Neutrophil (primary cell): Measurements from ENCODE around the gene SCP2.

ENCODE experiments used
- H3K27ac ChIP-seq: fragments of 200-600 bp; sonication (generic); 2 replicates; pipeline ENCODE4 v1.5.1; 2016; ENCODE audit warnings: mild to moderate bottlenecking, moderate library complexity
- H3K27me3 ChIP-seq: fragments of 200-600 bp; sonication (generic); 2 replicates; pipeline ENCODE4 v1.6.0; 2016; ENCODE audit warnings: mild to moderate bottlenecking
- H3K36me3 ChIP-seq: fragments of 200-600 bp; sonication (generic); 2 replicates; pipeline ENCODE4 v1.5.1; 2017
- H3K4me1 ChIP-seq, 2 experiments: fragments of 200-600 bp in 1 of 2; sonication (generic) in 1 of 2; 1 replicate in 1 of 2; 2 replicates in 1 of 2; pipeline versions ENCODE4 v1.5.1 to v1.6.1; 2013 to 2016; ENCODE audit warnings: low read depth in 1 of 2, low read length in 1 of 2, mild to moderate bottlenecking in 1 of 2, moderate library complexity in 1 of 2; ENCODE audit not compliant: control insufficient read depth in 1 of 2, insufficient read depth in 1 of 2
- H3K4me3 ChIP-seq, 2 experiments: fragments of 200-600 bp in 1 of 2; sonication (generic) in 1 of 2; 1 replicate in 1 of 2; 2 replicates in 1 of 2; pipeline ENCODE4 v1.5.1; 2013 to 2016; ENCODE audit warnings: low read depth in 1 of 2, low read length in 1 of 2, mild to moderate bottlenecking in 1 of 2, moderate library complexity in 1 of 2
- H3K9me3 ChIP-seq: fragments of 200-600 bp; sonication (generic); 2 replicates; pipeline ENCODE4 v1.5.1; 2016
- TF ChIP-seq, protein P1 (sequence below): fragments of 200-600 bp; sonication (generic); IDR thresholded peaks from 2 replicates; pipeline ENCODE4 v1.5.1; 2016; ENCODE audit warnings: antibody characterized with exemption

SCP2 gene

DNA sequence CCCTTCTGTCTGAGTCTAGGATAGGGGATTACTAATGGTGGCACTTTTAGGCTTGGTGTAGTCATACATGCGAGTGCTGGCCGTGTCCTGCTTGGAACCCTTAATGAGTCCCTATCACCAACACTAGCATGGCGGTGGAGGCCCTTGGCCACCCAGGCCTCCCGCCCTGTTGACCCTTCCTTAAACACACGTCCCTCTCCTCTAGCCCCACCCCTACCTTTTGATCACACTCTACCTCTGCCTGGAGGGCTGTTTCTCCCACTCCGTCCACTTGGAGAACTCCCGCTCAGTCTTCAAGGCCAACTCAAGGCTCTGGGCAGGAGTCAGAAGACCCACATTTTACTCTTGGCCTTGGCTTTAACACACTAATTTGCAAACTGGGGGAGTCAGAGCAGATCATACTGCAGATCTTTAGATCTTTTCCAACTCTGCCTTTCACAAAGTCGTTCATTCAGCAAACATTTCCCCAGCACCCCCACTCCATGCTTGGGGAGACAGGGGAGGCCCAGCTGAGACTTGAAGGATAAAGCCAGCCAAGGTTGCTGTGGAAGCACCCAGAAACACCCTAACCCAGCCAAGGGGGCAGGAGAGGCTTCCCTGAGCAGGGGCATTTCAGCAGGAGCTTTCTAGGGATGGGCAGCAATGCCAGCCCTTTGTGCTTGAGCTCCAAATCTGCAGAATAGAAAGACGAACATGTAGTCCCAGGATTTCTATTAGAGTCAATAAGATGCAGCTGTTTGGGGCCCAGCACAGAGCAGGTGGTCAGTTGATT lies 136.9 kb downstream of the SCP2 start:
- H3K4me3 ChIP-seq = no peak overlapping the region
- TF ChIP-seq, protein P1, sequence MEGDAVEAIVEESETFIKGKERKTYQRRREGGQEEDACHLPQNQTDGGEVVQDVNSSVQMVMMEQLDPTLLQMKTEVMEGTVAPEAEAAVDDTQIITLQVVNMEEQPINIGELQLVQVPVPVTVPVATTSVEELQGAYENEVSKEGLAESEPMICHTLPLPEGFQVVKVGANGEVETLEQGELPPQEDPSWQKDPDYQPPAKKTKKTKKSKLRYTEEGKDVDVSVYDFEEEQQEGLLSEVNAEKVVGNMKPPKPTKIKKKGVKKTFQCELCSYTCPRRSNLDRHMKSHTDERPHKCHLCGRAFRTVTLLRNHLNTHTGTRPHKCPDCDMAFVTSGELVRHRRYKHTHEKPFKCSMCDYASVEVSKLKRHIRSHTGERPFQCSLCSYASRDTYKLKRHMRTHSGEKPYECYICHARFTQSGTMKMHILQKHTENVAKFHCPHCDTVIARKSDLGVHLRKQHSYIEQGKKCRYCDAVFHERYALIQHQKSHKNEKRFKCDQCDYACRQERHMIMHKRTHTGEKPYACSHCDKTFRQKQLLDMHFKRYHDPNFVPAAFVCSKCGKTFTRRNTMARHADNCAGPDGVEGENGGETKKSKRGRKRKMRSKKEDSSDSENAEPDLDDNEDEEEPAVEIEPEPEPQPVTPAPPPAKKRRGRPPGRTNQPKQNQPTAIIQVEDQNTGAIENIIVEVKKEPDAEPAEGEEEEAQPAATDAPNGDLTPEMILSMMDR = no peak
- H3K36me3 ChIP-seq = no peaks in the 10 kb centered on the region
- peaks cover 66% of the 10 kb centered on the region for H3K27me3 ChIP-seq
- H3K27ac ChIP-seq = no peak overlapping the region
- H3K9me3 ChIP-seq = no peaks in the 10 kb centered on the region
- H3K4me1 ChIP-seq = peaks cover 5 to 14% of the 10 kb centered on the region in 2 experiments

GRCh38 chr1:53065391-53065790 lies 138.3 kb downstream of the SCP2 start:
- Histone ChIP-seq H3K4me1 (peaks cover 5 to 14% of the 10 kb centered on the region in 2 experiments), H3K9me3 (no peaks in the 10 kb centered on the region), H3K27me3 (peaks cover 51% of the 10 kb centered on the region), H3K36me3 (no peaks in the 10 kb centered on the region), H3K27ac (no peak overlapping the region), H3K4me3 (no peak overlapping the region)
- TF ChIP-seq, protein P1 = no peak

DNA sequence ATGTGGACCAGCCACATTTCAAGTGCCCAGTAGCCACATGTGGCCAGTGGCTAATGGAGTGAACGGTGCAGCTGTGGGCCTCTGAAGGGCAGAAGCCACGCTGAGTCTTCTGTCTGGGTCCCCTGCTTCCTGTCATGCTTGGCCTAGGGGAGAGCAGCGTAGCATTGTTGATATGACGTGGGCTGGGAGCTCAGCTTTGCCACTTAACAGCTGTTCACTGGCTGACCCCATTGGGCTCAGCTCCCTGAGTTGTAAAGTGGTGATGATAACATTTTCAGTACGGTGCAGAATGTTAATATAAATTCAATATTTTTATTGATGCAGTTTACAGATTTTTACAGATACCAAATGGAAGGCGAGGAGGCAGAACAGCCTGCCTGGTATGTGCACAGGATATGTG lies 139.4 kb downstream of the SCP2 start:
- no peaks in the 10 kb centered on the region for H3K9me3 ChIP-seq
- H3K27ac ChIP-seq = no peak overlapping the region
- TF ChIP-seq, protein P1 = no peak
- no peaks in the 10 kb centered on the region for H3K36me3 ChIP-seq
- H3K4me1 ChIP-seq = peaks cover 5 to 14% of the 10 kb centered on the region in 2 experiments
- H3K4me3 ChIP-seq = no peak overlapping the region
- peaks cover 41% of the 10 kb centered on the region for H3K27me3 ChIP-seq

GRCh38 chr1:53066891-53067738 lies 140.0 kb downstream of the SCP2 start:
- H3K4me1 ChIP-seq = peaks cover 4 to 10% of the 10 kb centered on the region in 2 experiments
- TF ChIP-seq, protein P1 = no peak
- no peaks in the 10 kb centered on the region for H3K36me3 ChIP-seq
- no peak overlapping the region for H3K27ac ChIP-seq
- H3K27me3 ChIP-seq = peaks cover 34% of the 10 kb centered on the region
- no peak overlapping the region for H3K4me3 ChIP-seq
- H3K9me3 ChIP-seq = no peaks in the 10 kb centered on the region

DNA sequence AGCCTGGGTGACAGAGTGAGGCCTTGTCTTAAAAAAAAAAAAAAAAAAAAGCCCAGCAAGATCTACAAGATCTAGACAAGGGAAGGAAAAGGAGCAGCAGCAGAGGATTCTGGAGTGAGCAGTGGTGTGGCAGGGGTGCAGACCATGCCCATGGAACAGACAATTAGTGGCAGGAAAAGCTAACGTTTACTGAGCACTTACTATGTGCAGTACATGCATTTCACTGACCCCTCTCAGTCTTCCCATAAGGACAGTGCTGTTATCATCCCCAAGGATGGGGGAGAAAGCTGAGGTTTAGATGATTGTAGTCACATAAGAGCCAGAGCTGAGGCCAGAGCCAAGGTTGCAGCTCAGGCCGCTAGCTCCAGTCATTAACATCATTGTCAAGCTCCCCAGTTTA lies 140.8 kb downstream of the SCP2 start:
- H3K9me3 ChIP-seq = no peaks in the 10 kb centered on the region
- no peak overlapping the region for H3K27ac ChIP-seq
- H3K4me1 ChIP-seq = peaks cover 0 to 2% of the 10 kb centered on the region in 2 experiments
- TF ChIP-seq, protein P1 = no peak
- H3K4me3 ChIP-seq = no peak overlapping the region
- no peaks in the 10 kb centered on the region for H3K36me3 ChIP-seq
- H3K27me3 ChIP-seq = peaks cover 27% of the 10 kb centered on the region
